Measurements from ENCODE around the gene CHL1. TPM values are rescaled to one million over a fixed set of nuclear protein-coding genes. Genes with fewer than 3 reads are reported as not detected.

The CHL1 gene
- total and polyA plus RNA-seq, 2 donors (not counting 1 experiment from before 2014, with no cell fraction given), result 0.01 to 0.33 TPM

GRCh38 chr3:396293-396692 lies 199.7 kb downstream of the CHL1 start:
- no peak overlapping the region for H3K4me2 ChIP-seq (ENCODE audit: extremely low read depth, insufficient read depth, low read length)
- no peak overlapping the region for H3K4me3 ChIP-seq (replicated peaks in 1 of 4; ENCODE audit: control extremely low read depth in 1 of 4, insufficient read depth in 1 of 4, low read depth in 3 of 4, low read length in 4 of 4)
- no peaks in the 10 kb centered on the region for H3K27me3 ChIP-seq (ENCODE audit: control insufficient read depth, insufficient read depth, low read length)
- no peaks in the 10 kb centered on the region for H3K9me3 ChIP-seq (ENCODE audit: control insufficient read depth, insufficient read depth, low read depth, low read length)
- no peak overlapping the region for H3K27ac ChIP-seq (ENCODE audit: insufficient read depth, low read length)
- H3K79me2 ChIP-seq (ENCODE audit: control insufficient read depth, insufficient read depth, low read length), result no peaks in the 10 kb centered on the region
- TF ChIP-seq EZH2 (IDR thresholded peaks at IDR 0.05; ENCODE audit: low read length, missing control alignments) (no peak), CTCF (conservative IDR thresholded peaks at IDR 0.05 in 1 of 2, IDR thresholded peaks at IDR 0.05 in 1 of 2; ENCODE audit: low read depth in 1 of 2, low read length in 2 of 2) (no peak)
- H3K4me1 ChIP-seq (ENCODE audit: control insufficient read depth, extremely low read depth, insufficient read depth, low read length), result no peaks in the 10 kb centered on the region
- H2AFZ ChIP-seq (ENCODE audit: low read length), result no peak overlapping the region
- peak in 1 of 2 donors; percentile 5 for DNase-seq (ENCODE audit: low read depth in 2 of 2)
- no peaks in the 10 kb centered on the region for H4K20me1 ChIP-seq (ENCODE audit: control insufficient read depth, extremely low read depth, insufficient read depth, low read length)
- no peaks in the 10 kb centered on the region for H3K36me3 ChIP-seq (ENCODE audit: control insufficient read depth, insufficient read depth, low read length)
- no peak overlapping the region for H3K9ac ChIP-seq (ENCODE audit: insufficient read depth, low read length)

GRCh38 chr3:399647-400046 lies 203.1 kb downstream of the CHL1 start:
- no peak for TF ChIP-seq EZH2 (IDR thresholded peaks at IDR 0.05; ENCODE audit: low read length, missing control alignments)
- no peak for TF ChIP-seq CTCF (conservative IDR thresholded peaks at IDR 0.05 in 1 of 2, IDR thresholded peaks at IDR 0.05 in 1 of 2; ENCODE audit: low read depth in 1 of 2, low read length in 2 of 2)
- Histone ChIP-seq H3K79me2 (ENCODE audit: control insufficient read depth, insufficient read depth, low read length) (no peaks in the 10 kb centered on the region), H4K20me1 (ENCODE audit: control insufficient read depth, extremely low read depth, insufficient read depth, low read length) (no peaks in the 10 kb centered on the region), H3K4me2 (ENCODE audit: extremely low read depth, insufficient read depth, low read length) (no peak overlapping the region), H3K27me3 (ENCODE audit: control insufficient read depth, insufficient read depth, low read length) (no peaks in the 10 kb centered on the region), H3K4me1 (ENCODE audit: control insufficient read depth, extremely low read depth, insufficient read depth, low read length) (no peaks in the 10 kb centered on the region), H2AFZ (ENCODE audit: low read length) (no peak overlapping the region), H3K27ac (ENCODE audit: insufficient read depth, low read length) (no peak overlapping the region), H3K4me3 (replicated peaks in 1 of 4; ENCODE audit: control extremely low read depth in 1 of 4, insufficient read depth in 1 of 4, low read depth in 3 of 4, low read length in 4 of 4) (no peak overlapping the region), H3K36me3 (ENCODE audit: control insufficient read depth, insufficient read depth, low read length) (no peaks in the 10 kb centered on the region), H3K9ac (ENCODE audit: insufficient read depth, low read length) (no peak overlapping the region), H3K9me3 (ENCODE audit: control insufficient read depth, insufficient read depth, low read depth, low read length) (no peaks in the 10 kb centered on the region)
- DNase-seq (ENCODE audit: low read depth in 2 of 2), result no peak

- DNase-seq (ENCODE audit: low read depth in 2 of 2), result no peak
- no peaks in the 10 kb centered on the region for H3K27me3 ChIP-seq (ENCODE audit: control insufficient read depth, insufficient read depth, low read length)
- no peaks in the 10 kb centered on the region for H3K4me1 ChIP-seq (ENCODE audit: control insufficient read depth, extremely low read depth, insufficient read depth, low read length)
- TF ChIP-seq EZH2 (IDR thresholded peaks at IDR 0.05; ENCODE audit: low read length, missing control alignments) (no peak), CTCF (conservative IDR thresholded peaks at IDR 0.05 in 1 of 2, IDR thresholded peaks at IDR 0.05 in 1 of 2; ENCODE audit: low read depth in 1 of 2, low read length in 2 of 2) (no peak)
- H3K9ac ChIP-seq (ENCODE audit: insufficient read depth, low read length), result no peak overlapping the region
- no peak overlapping the region for H3K4me2 ChIP-seq (ENCODE audit: extremely low read depth, insufficient read depth, low read length)
- H3K4me3 ChIP-seq (replicated peaks in 1 of 4; ENCODE audit: control extremely low read depth in 1 of 4, insufficient read depth in 1 of 4, low read depth in 3 of 4, low read length in 4 of 4), result no peak overlapping the region
- H3K27ac ChIP-seq (ENCODE audit: insufficient read depth, low read length), result no peak overlapping the region
- H3K36me3 ChIP-seq (ENCODE audit: control insufficient read depth, insufficient read depth, low read length), result no peaks in the 10 kb centered on the region
- H3K79me2 ChIP-seq (ENCODE audit: control insufficient read depth, insufficient read depth, low read length), result no peaks in the 10 kb centered on the region
- no peaks in the 10 kb centered on the region for H4K20me1 ChIP-seq (ENCODE audit: control insufficient read depth, extremely low read depth, insufficient read depth, low read length)
- H3K9me3 ChIP-seq (ENCODE audit: control insufficient read depth, insufficient read depth, low read depth, low read length), result no peaks in the 10 kb centered on the region
- H2AFZ ChIP-seq (ENCODE audit: low read length), result no peak overlapping the region
These were observed 207.3 kb downstream of the CHL1 start for GRCh38 chr3:403826-404225.

Measured in fibroblast of lung (primary cell).